ENCODE results near the gene TMEM26.

TMEM26 gene

GRCh38 chr10:61458031-61458430 lies 4.8 kb upstream of the TMEM26 start:
- DNase-seq (ENCODE audit: low spot score): no peak

- no peak for DNase-seq (ENCODE audit: low spot score)
These were observed 3.1 kb upstream of the TMEM26 start for GRCh38 chr10:61456095-61456789.

GRCh38 chr10:61455656-61456055 lies 2.5 kb upstream of the TMEM26 start:
- no peak for DNase-seq (ENCODE audit: low spot score)

- DNase-seq (ENCODE audit: low spot score): no peak
These were observed 1.4 kb upstream of the TMEM26 start for GRCh38 chr10:61454541-61454940.

GRCh38 chr10:61452151-61452651 lies 980 bp downstream of the TMEM26 start:
- no peak for DNase-seq (ENCODE audit: low spot score)

- DNase-seq (ENCODE audit: low spot score): no peak
These were observed 1.8 kb downstream of the TMEM26 start for GRCh38 chr10:61451357-61451756.

GRCh38 chr10:61448841-61449600 lies 4.2 kb downstream of the TMEM26 start:
- DNase-seq (ENCODE audit: low spot score): no peak

GRCh38 chr10:61448091-61448490 lies 5.1 kb downstream of the TMEM26 start:
- no peak for DNase-seq (ENCODE audit: low spot score)

GRCh38 chr10:61439058-61439609 lies 14.0 kb downstream of the TMEM26 start:
- no peak for DNase-seq (ENCODE audit: low spot score)

GRCh38 chr10:61438141-61438988 lies 14.8 kb downstream of the TMEM26 start:
- DNase-seq (ENCODE audit: low spot score): no peak

GRCh38 chr10:61423178-61423577 lies 30.0 kb downstream of the TMEM26 start:
- no peak for DNase-seq (ENCODE audit: low spot score)

- DNase-seq (ENCODE audit: low spot score): no peak
These were observed 35.5 kb downstream of the TMEM26 start for GRCh38 chr10:61417661-61418060.

GRCh38 chr10:61415824-61416223 lies 37.4 kb downstream of the TMEM26 start:
- no peak for DNase-seq (ENCODE audit: low spot score)

- DNase-seq (ENCODE audit: low spot score): no peak
These were observed 41.5 kb downstream of the TMEM26 start for GRCh38 chr10:61411706-61412105.

GRCh38 chr10:61410353-61411070 lies 42.7 kb downstream of the TMEM26 start:
- no peak for DNase-seq (ENCODE audit: low spot score)

- peak; percentile 1 for DNase-seq (ENCODE audit: low spot score)
These were observed 44.0 kb downstream of the TMEM26 start for GRCh38 chr10:61409157-61409556.

- DNase-seq (ENCODE audit: low spot score): no peak
These were observed 45.1 kb downstream of the TMEM26 start for GRCh38 chr10:61408105-61408504.

- DNase-seq (ENCODE audit: low spot score): no peak
These were observed 46.4 kb downstream of the TMEM26 start for GRCh38 chr10:61406736-61407135.

GRCh38 chr10:61406242-61406641 lies 46.9 kb downstream of the TMEM26 start:
- no peak for DNase-seq (ENCODE audit: low spot score)

- DNase-seq (ENCODE audit: low spot score): no peak
These were observed 48.4 kb downstream of the TMEM26 start for GRCh38 chr10:61404751-61405150.

- DNase-seq (ENCODE audit: low spot score): no peak
These were observed 52.7 kb downstream of the TMEM26 start for GRCh38 chr10:61400524-61400923.

- DNase-seq (ENCODE audit: low spot score): no peak
These were observed 53.8 kb downstream of the TMEM26 start for GRCh38 chr10:61399406-61399805.

All from HuH-7 (cell line).